ENCODE data around the gene CRLF1. TPM values are rescaled to one million over a fixed set of nuclear protein-coding genes. Genes with fewer than 3 reads are reported as not detected.

Gene CRLF1
- total and polyA plus RNA-seq, 10 of the 15 experiments (the other 5 are each of a cell fraction or from before 2014, with no cell fraction given) = 0.10 to 1.2 (median 0.49) TPM; not detected in 4

GRCh38 chr19:18568367-18568766 is 38.2 kb downstream of the CRLF1 start:
- ChIA-PET CTCF (no interaction called here), SMC1A (ENCODE audit: uncharacterized antibody, unreplicated experiment) (interaction anchor here (1.0 kb wide), 1 partner anchor 25 kb away, joined by 3 read pairs; the partner anchor contains the start of gene FKBP8), RAD21 (ENCODE audit: unreplicated experiment) (no interaction called here), POLR2A (no interaction called here)
- no peak overlapping the region for H3K27ac ChIP-seq (ENCODE audit: control insufficient read depth, insufficient read depth)
- peaks cover 8% of the 10 kb centered on the region; the same call in 1 of the 2 replicates for H4K20me1 ChIP-seq (ENCODE audit: control insufficient read depth, insufficient read depth)
- WGBS (ENCODE audit: insufficient coverage, insufficient replicate concordance, low lambda C conversion rate, missing lambda C conversion rate) = 99% methylated on average over 15 of the region's 15 CpGs
- no TSS peak for BruUV-seq (replicated peaks)
- no peak for DNase-seq (ENCODE audit: low read depth, low spot score)
- no peak overlapping the region for H2AFZ ChIP-seq (ENCODE audit: control insufficient read depth, low read depth, low read length)
- no peak for FAIRE-seq
- H3K4me3 ChIP-seq = no peak overlapping the region
- in situ Hi-C loops (cut with MboI) = no loop called here
- H3K79me2 ChIP-seq (ENCODE audit: control insufficient read depth, insufficient read depth, low read length) = peaks cover 17% of the 10 kb centered on the region
- H3K9me3 ChIP-seq (replicated peaks; ENCODE audit: control insufficient read depth, insufficient read depth, low read length) = no peaks in the 10 kb centered on the region
- intact Hi-C loops (cut with micrococcal nuclease; ENCODE audit: unreplicated experiment) = no loop called here
- TF ChIP-seq RUNX3 (IDR thresholded peaks at IDR 0.05; ENCODE audit: low read length) = no peak
- no peak for TF ChIP-seq ZNF274 (IDR thresholded peaks at IDR 0.05; ENCODE audit: insufficient read depth, insufficient read length)
- no peak for TF ChIP-seq CEBPZ (IDR thresholded peaks at IDR 0.05; ENCODE audit: low read depth, low read length)
- TF ChIP-seq YBX1 (IDR thresholded peaks at IDR 0.05) = no peak
- TF ChIP-seq ZZZ3 (IDR thresholded peaks at IDR 0.05; ENCODE audit: control insufficient read depth, insufficient read length, low read depth) = no peak
- TF ChIP-seq SMARCA5 (IDR thresholded peaks at IDR 0.05) = no peak
- no peak for TF ChIP-seq NFXL1 (IDR thresholded peaks at IDR 0.05; ENCODE audit: borderline replicate concordance)
- no peak for TF ChIP-seq ETV6 (conservative IDR thresholded peaks at IDR 0.05 in 1 of 2, IDR thresholded peaks at IDR 0.05 in 1 of 2; ENCODE audit: borderline replicate concordance in 1 of 2, low read depth in 1 of 2)
- H3K4me2 ChIP-seq (ENCODE audit: control insufficient read depth, insufficient read depth) = no peak overlapping the region
- H3K36me3 ChIP-seq (ENCODE audit: control insufficient read depth in 2 of 2, insufficient read depth in 2 of 2, low read length in 1 of 2) = peaks cover 15 to 19% of the 10 kb centered on the region in 2 experiments
- H3K4me1 ChIP-seq (ENCODE audit: control insufficient read depth, insufficient read depth, low read length) = peaks cover 7% of the 10 kb centered on the region; the same call in 1 of the 2 replicates
- no peak for ATAC-seq
- no peak overlapping the region for H3K9ac ChIP-seq (ENCODE audit: control insufficient read depth, insufficient read depth, low read length)
- H3K27me3 ChIP-seq (replicated peaks in 1 of 2; ENCODE audit: control insufficient read depth in 2 of 2, insufficient read depth in 2 of 2, low read length in 1 of 2) = no peaks in the 10 kb centered on the region
